Measurements from ENCODE around the gene BAAT. TPM values are rescaled to one million over a fixed set of nuclear protein-coding genes. Genes with fewer than 3 reads are reported as not detected.

The BAAT gene
- total and polyA plus RNA-seq, 4 donors, result 0.03 to 0.37 (median 0.21) TPM

GRCh38 chr9:101311191-101311590, 73.6 kb downstream of the BAAT start:
- TF ChIP-seq CTCF (IDR thresholded peaks at IDR 0.05; ENCODE audit: control extremely low read depth, extremely low read depth), result no peak
- 35 to 45% methylated on average over 2 of the region's 2 CpGs for WGBS, 2 donors
- H3K27ac ChIP-seq (ENCODE audit: low read depth in 1 of 2, low read length in 1 of 2), result no peak overlapping the region
- H3K36me3 ChIP-seq (ENCODE audit: control insufficient read depth in 4 of 4, insufficient read depth in 4 of 4, low read length in 4 of 4), result no peaks in the 10 kb centered on the region
- H3K4me1 ChIP-seq (ENCODE audit: control insufficient read depth in 5 of 5, insufficient read depth in 5 of 5, low read length in 5 of 5), result peaks cover 0 to 20% (median 3%) of the 10 kb centered on the region in 5 donors
- no peak overlapping the region for H3K4me3 ChIP-seq
- ATAC-seq (ENCODE audit: insufficient read depth, low FRiP score) (no peak), DNase-seq (no peak)
- H3K9me3 ChIP-seq (ENCODE audit: control insufficient read depth in 4 of 4, insufficient read depth in 3 of 4, low read length in 3 of 4), result no peaks in the 10 kb centered on the region
- no peak overlapping the region for H3K9ac ChIP-seq (ENCODE audit: insufficient read depth in 1 of 2, low read length in 2 of 2)
- peaks cover 0 to 3% (median 0%) of the 10 kb centered on the region in 3 donors for H3K27me3 ChIP-seq (ENCODE audit: control insufficient read depth in 3 of 3, insufficient read depth in 3 of 3, low read length in 2 of 3)

Small RNAs within 50 kb of the gene (small RNA-seq; reads per million reads assigned to genes)
- not detected for gene RF00322 (ENCODE audit: low replicate concordance)

Other genes starting within 250 kb of the BAAT start
- 10 to 100 TPM in 1 of 2 donors, 1 to 10 TPM in 1; 9.3 to 23.0 TPM for gene MRPL50, start 13.6 kb upstream of the BAAT start, total RNA-seq
- 1 to 10 TPM; 7.9 to 8.3 TPM for gene MRPL50, start 13.6 kb upstream of the BAAT start, polyA plus RNA-seq
- 10 to 100 TPM; 16.8 to 34.1 TPM for gene ZNF189, start 13.8 kb upstream of the BAAT start, total RNA-seq
- gene ZNF189, start 13.8 kb upstream of the BAAT start, polyA plus RNA-seq, result 1 to 10 TPM; 5.9 to 6.7 TPM
- 1 to 10 TPM in 1 of 2 donors, not detected in 1; 1.1 TPM for gene ALDOB, start 50.8 kb upstream of the BAAT start, total RNA-seq
- under 1 TPM; 0.06 to 0.09 TPM for gene ALDOB, start 50.8 kb upstream of the BAAT start, polyA plus RNA-seq
- gene RNF20, start 148.8 kb upstream of the BAAT start, total RNA-seq, result 10 to 100 TPM; 31.2 to 38.5 TPM
- 10 to 100 TPM in 1 of 2 donors, 1 to 10 TPM in 1; 9.3 to 14.9 TPM for gene RNF20, start 148.8 kb upstream of the BAAT start, polyA plus RNA-seq
- gene PPP3R2, start 210.0 kb upstream of the BAAT start, total RNA-seq, result not detected
- gene PPP3R2, start 210.0 kb upstream of the BAAT start, polyA plus RNA-seq, result not detected

Measured in lung (tissue), 13 donors.